SK-MEL-5 (cell line): ENCODE data around the gene PCMT1. TPM values are rescaled to one million over a fixed set of nuclear protein-coding genes. Genes with fewer than 3 reads are reported as not detected.
"Not testable (repeated sequence)": the region's sequence is repeated elsewhere in the genome, so short reads cannot be mapped to it uniquely, and the experiment has no call there.

Experiments used
- DNase-seq: peaks from one replicate; pipeline ENCODE4 v3.0.0-alpha.2; 2016; ENCODE audit warnings: low read depth, low spot score
- in situ Hi-C: cut with HindIII; loops from 2 replicates; pipeline ENCODE4 v1.10.0; 2016; ENCODE audit warnings: low sequenced_read_pairs, high pct_unique_total_duplicates, low pct_unique_long_range_greater_than_20kb
- total RNA-seq: library from RNA; depleted of rRNA; stranded (reverse); fragments of >200 nt; shearing (Covaris generic); gene quantifications from 2 replicates; pipeline ENCODE4 v1.2.3, GENCODE V29; 2014

The PCMT1 gene
- total RNA-seq, 1 experiment from 2014 or later = 194 TPM

GRCh38 chr6:149842331-149842730 is 92.8 kb downstream of the PCMT1 start:
- in situ Hi-C loops = no loop called here
- no peak for DNase-seq

GRCh38 chr6:149843051-149843633 is 93.6 kb downstream of the PCMT1 start:
- in situ Hi-C loops = no loop called here
- no peak for DNase-seq

- in situ Hi-C loops, DNase-seq: not testable (repeated sequence)
These were observed 94.5 kb downstream of the PCMT1 start for GRCh38 chr6:149844036-149844435.

GRCh38 chr6:149844480-149844879 is 94.9 kb downstream of the PCMT1 start:
- DNase-seq = no peak
- in situ Hi-C loops = no loop called here

- in situ Hi-C loops = no loop called here
- no peak for DNase-seq
These were observed 96.0 kb downstream of the PCMT1 start for GRCh38 chr6:149845549-149845948.

- DNase-seq = no peak
- in situ Hi-C loops = no loop called here
These were observed 96.8 kb downstream of the PCMT1 start for GRCh38 chr6:149846321-149846720.

- no peak for DNase-seq
- in situ Hi-C loops = no loop called here
These were observed 98.4 kb downstream of the PCMT1 start for GRCh38 chr6:149847939-149848267.

GRCh38 chr6:149848343-149848742 is 98.8 kb downstream of the PCMT1 start:
- DNase-seq, in situ Hi-C loops: not testable (repeated sequence)

GRCh38 chr6:149851461-149852110 is 102.0 kb downstream of the PCMT1 start:
- DNase-seq = no peak
- in situ Hi-C loops = no loop called here

- in situ Hi-C loops = no loop called here
- peak; percentile 53 for DNase-seq
These were observed 102.6 kb downstream of the PCMT1 start for GRCh38 chr6:149852180-149852579.

- no peak for DNase-seq
- in situ Hi-C loops = no loop called here
These were observed 103.3 kb downstream of the PCMT1 start for GRCh38 chr6:149852881-149853280.

- DNase-seq, in situ Hi-C loops: not testable (repeated sequence)
These were observed 104.5 kb downstream of the PCMT1 start for GRCh38 chr6:149854017-149854416.

GRCh38 chr6:149854532-149854931 is 105.0 kb downstream of the PCMT1 start:
- DNase-seq = no peak
- in situ Hi-C loops = no loop called here

GRCh38 chr6:149855040-149855654 is 105.6 kb downstream of the PCMT1 start:
- in situ Hi-C loops = no loop called here
- DNase-seq = no peak

GRCh38 chr6:149855741-149856140 is 106.2 kb downstream of the PCMT1 start:
- no peak for DNase-seq
- in situ Hi-C loops = no loop called here

- in situ Hi-C loops = no loop called here
- no peak for DNase-seq
These were observed 106.9 kb downstream of the PCMT1 start for GRCh38 chr6:149856256-149856994.

- DNase-seq = no peak
- in situ Hi-C loops = no loop called here
These were observed 108.0 kb downstream of the PCMT1 start for GRCh38 chr6:149857541-149857940.

GRCh38 chr6:149859368-149859767 is 109.8 kb downstream of the PCMT1 start:
- in situ Hi-C loops = no loop called here
- DNase-seq = no peak

- DNase-seq = no peak
- in situ Hi-C loops = no loop called here
These were observed 110.4 kb downstream of the PCMT1 start for GRCh38 chr6:149859938-149860337.
